ENCODE measurements around the gene NDUFS6.
"Not testable (repeated sequence)": the region's sequence is repeated elsewhere in the genome, so short reads cannot be mapped to it uniquely, and the experiment has no call there.

NDUFS6 gene

DNA sequence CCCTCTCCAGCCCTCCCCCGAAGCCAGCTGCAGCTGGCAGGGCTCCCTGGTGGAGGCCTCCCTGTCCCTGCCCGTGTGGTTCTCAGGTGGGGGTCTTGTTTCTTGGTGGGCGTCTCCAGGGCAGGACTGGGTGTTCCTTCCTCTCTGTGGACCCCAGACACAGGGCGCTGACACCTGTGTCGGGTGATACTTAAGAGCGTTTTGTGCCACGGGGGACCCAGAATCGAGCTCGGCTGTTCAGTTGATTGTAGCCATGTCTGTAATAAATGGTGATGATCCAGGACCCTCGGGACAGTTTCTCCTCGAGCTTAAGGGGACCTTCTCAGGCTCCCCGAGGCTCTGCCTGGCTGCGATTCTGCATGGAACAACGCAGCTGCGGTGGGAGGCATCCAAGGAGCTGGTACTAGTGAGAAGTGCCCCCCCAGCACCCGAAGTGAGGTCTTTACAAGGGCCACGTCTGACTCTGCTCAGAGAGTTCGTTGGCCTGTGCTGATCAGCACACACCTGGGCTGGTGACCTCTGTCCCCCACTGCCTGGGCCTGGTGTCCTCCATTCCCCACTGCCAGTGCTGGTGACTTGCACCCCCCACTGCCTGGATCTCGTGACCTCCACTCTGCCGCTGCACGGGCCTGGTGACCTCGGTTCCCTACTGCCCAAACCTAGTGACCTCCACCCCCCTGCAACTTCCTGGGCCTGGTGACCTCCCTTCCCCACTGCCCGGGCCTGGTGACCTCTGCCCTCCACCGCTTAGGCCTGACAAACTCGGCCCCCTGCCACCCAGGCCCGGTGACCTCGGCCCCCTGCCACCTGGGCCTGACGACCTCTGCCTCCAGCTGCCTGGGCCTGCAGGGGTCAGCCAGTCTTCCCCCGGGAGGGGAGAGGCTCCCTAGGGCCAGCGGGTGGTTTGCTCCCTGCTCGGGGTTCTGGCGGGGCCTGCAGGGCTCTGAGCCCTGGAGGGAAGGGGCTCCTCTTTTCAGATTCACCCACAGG is 36.0 kb downstream of the NDUFS6 start:
- DNase-seq (ENCODE audit: low spot score): no peak
- in situ Hi-C loops (cut with MboI; ENCODE audit: low sequenced_read_pairs, unreplicated experiment): no loop called here
- no peak for TF ChIP-seq CTCF (IDR thresholded peaks at IDR 0.05; ENCODE audit: borderline replicate concordance, control extremely low read depth, extremely low read depth, insufficient read depth, missing control alignments)

GRCh38 chr5:1838013-1838412 is 36.8 kb downstream of the NDUFS6 start:
- DNase-seq (ENCODE audit: low spot score): no peak
- no peak for TF ChIP-seq CTCF (IDR thresholded peaks at IDR 0.05; ENCODE audit: borderline replicate concordance, control extremely low read depth, extremely low read depth, insufficient read depth, missing control alignments)
- in situ Hi-C loops (cut with MboI; ENCODE audit: low sequenced_read_pairs, unreplicated experiment): no loop called here

GRCh38 chr5:1840071-1840547 is 38.9 kb downstream of the NDUFS6 start:
- no peak for DNase-seq (ENCODE audit: low spot score)
- TF ChIP-seq CTCF (IDR thresholded peaks at IDR 0.05; ENCODE audit: borderline replicate concordance, control extremely low read depth, extremely low read depth, insufficient read depth, missing control alignments): no peak
- in situ Hi-C loops (cut with MboI; ENCODE audit: low sequenced_read_pairs, unreplicated experiment): no loop called here

GRCh38 chr5:1840741-1841521 is 39.7 kb downstream of the NDUFS6 start:
- in situ Hi-C loops (cut with MboI; ENCODE audit: low sequenced_read_pairs, unreplicated experiment): no loop called here
- no peak for DNase-seq (ENCODE audit: low spot score)
- no peak for TF ChIP-seq CTCF (IDR thresholded peaks at IDR 0.05; ENCODE audit: borderline replicate concordance, control extremely low read depth, extremely low read depth, insufficient read depth, missing control alignments)

DNA sequence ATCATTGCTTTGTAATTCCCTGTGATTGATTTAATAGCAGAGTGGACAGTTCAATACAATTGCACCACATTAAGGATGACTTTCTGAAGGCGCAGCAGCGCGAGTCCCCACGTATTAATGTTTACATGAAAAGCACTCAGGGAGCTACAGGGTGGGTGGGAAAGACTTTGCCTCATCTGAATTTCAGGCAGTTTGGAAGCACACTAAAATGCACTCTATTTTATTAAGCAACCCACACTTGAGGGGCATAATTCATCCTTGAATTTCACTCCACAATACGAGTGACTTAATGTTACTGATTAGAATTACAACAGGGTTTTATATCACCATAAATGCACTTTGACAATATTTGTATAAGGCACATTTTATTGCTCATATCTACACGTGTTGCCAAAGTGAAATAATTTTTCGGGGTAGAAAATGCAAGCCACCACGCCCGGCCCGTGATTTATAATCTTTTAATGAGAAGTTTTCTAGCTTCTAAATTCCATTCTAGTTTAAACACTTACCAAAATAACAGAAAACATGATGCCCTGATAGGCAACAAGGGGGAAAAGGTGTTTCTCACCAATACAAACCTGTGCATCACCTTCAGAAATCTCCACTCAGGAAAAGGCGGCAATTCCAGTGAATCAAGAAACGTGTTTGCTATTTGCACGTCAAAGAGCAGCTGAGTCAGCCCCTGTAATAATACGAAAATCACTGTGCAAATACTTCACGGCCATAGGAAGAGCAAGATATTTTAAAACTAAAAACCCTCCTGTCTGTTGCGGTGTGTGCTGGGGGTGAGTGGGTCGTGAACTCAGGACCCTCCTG is 41.0 kb downstream of the NDUFS6 start:
- in situ Hi-C loops (cut with MboI; ENCODE audit: low sequenced_read_pairs, unreplicated experiment): no loop called here
- no peak for DNase-seq (ENCODE audit: low spot score)
- TF ChIP-seq CTCF (IDR thresholded peaks at IDR 0.05; ENCODE audit: borderline replicate concordance, control extremely low read depth, extremely low read depth, insufficient read depth, missing control alignments): no peak

DNA sequence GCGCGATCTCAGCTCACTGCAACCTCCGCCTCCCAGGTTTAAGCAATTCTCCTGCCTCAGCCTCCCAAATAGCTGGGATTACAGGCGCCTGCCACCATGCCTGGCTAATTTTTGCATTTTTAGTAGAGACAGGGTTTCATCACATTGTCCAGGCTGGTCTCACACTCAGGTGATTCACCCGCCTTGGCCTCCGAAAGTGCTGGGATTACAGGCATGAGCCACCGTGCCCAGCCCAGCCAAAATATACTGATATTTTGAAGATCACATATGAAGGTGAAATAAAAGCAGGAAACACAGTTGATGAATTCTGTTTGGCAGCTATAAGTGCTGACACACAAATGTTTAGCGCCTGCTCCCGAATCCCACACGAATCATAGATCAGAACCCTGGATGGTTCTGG is 42.6 kb downstream of the NDUFS6 start:
- DNase-seq (ENCODE audit: low spot score); in situ Hi-C loops (cut with MboI; ENCODE audit: low sequenced_read_pairs, unreplicated experiment): not testable (repeated sequence)

Data from GM13976 (cell line).